Measurements from ENCODE around the gene RHBDD1.

DNA sequence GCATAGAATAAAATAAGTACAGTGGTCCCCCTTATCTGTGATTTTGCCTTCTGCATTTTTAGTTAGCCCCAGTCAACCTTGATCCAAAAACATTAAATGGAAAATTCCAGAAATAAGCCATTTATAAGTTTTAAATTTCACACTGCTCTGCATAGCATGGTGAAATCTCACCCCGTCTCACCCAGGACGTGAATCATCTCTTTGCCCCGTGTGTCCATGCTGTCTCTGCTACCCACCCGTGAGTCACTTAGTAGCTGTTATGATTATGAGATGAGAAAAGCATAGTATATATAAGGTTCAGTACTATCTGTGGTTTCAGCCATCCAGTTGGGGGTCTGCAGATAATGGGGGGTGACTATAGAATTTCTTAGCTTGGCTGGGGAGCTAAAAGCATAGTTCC is 67.3 kb downstream of the RHBDD1 start:
- TF ChIP-seq, protein P1, sequence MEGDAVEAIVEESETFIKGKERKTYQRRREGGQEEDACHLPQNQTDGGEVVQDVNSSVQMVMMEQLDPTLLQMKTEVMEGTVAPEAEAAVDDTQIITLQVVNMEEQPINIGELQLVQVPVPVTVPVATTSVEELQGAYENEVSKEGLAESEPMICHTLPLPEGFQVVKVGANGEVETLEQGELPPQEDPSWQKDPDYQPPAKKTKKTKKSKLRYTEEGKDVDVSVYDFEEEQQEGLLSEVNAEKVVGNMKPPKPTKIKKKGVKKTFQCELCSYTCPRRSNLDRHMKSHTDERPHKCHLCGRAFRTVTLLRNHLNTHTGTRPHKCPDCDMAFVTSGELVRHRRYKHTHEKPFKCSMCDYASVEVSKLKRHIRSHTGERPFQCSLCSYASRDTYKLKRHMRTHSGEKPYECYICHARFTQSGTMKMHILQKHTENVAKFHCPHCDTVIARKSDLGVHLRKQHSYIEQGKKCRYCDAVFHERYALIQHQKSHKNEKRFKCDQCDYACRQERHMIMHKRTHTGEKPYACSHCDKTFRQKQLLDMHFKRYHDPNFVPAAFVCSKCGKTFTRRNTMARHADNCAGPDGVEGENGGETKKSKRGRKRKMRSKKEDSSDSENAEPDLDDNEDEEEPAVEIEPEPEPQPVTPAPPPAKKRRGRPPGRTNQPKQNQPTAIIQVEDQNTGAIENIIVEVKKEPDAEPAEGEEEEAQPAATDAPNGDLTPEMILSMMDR (conservative IDR thresholded peaks at IDR 0.05) = no peak
- no peak for TF ChIP-seq ZFX (IDR thresholded peaks at IDR 0.05)
